ENCODE results near the gene CYP21A2. TPM values are rescaled to one million over a fixed set of nuclear protein-coding genes. Genes with fewer than 3 reads are reported as not detected.
"Not testable (repeated sequence)": the region's sequence is repeated elsewhere in the genome, so short reads cannot be mapped to it uniquely, and the experiment has no call there.

CYP21A2 gene
- polyA plus RNA-seq, 4 donors, result 0.27 to 1.2 (median 0.95) TPM

DNA sequence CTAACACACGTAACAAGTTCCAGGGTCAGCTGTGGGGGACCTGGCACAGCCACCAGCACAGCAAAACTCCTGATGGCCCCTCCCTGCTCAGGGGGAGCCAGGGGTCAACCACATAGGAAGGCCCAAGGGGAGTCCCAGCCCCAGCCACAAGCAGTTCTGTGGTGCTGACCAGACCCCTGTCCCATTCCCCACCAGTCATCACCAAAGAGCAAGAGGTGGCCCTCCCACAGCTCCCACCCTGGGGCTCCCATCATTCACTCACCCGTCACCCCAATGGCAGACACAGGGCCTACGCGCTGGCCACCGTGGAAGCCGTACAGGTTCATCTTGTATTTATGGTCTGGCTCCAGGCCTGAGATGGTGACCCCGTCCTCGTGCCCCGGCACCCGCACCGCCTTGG lies 11.5 kb downstream of the CYP21A2 start:
- DNase-seq (ENCODE audit: low read depth in 4 of 4, low spot score in 3 of 4), result not testable (repeated sequence)

DNA sequence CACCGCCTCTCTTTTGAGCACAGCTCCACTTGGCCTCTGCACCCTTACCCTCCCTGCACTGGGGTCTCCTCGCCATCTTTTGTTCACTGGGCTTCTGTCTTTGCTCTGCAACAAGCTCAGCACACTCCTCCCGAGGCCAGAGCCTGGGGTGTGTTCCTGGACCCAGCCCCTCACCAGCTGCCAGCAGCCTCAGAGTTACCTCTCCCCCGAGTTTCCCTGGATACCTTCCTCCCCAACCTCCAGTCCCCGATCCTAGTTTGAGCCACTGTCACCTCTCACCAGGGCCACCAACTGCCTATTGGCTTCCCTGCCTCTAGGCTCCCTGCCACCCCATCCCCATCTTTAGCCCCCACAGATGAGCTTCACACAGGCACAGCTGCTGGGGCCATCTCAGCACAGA lies 12.3 kb downstream of the CYP21A2 start:
- no peak for DNase-seq (ENCODE audit: low read depth in 4 of 4, low spot score in 3 of 4)

- DNase-seq (ENCODE audit: low read depth in 4 of 4, low spot score in 3 of 4), result not testable (repeated sequence)
These were observed 14.4 kb downstream of the CYP21A2 start for GRCh38 chr6:32052626-32053025.

- not testable (repeated sequence) for DNase-seq (ENCODE audit: low read depth in 4 of 4, low spot score in 3 of 4)
These were observed 15.1 kb downstream of the CYP21A2 start for GRCh38 chr6:32053314-32053713.

DNA sequence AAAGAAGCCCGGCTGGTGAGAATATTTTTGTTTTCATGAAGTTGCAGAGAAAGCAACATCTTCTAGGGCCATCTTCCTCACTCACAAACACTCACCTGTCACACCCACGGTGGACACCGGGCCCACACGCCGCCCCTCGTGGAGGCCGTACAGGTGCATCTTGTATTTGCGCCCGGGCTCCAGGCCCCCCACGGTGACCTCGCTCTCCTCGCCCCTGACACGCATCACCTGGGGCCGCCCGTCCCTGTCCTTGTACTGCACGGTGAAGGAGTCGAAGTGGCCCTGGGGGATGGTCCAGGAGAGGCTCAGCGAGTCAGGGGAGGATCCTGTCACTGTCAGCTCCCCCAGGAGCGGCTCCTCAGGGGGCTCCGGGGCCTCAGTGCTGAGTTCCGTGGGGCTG lies 17.5 kb downstream of the CYP21A2 start:
- DNase-seq (ENCODE audit: low read depth in 4 of 4, low spot score in 3 of 4), result not testable (repeated sequence)

GRCh38 chr6:32056254-32056653 lies 18.0 kb downstream of the CYP21A2 start:
- DNase-seq (ENCODE audit: low read depth in 4 of 4, low spot score in 3 of 4), result no peak

GRCh38 chr6:32057966-32058365 lies 19.8 kb downstream of the CYP21A2 start:
- no peak for DNase-seq (ENCODE audit: low read depth in 4 of 4, low spot score in 3 of 4)

DNA sequence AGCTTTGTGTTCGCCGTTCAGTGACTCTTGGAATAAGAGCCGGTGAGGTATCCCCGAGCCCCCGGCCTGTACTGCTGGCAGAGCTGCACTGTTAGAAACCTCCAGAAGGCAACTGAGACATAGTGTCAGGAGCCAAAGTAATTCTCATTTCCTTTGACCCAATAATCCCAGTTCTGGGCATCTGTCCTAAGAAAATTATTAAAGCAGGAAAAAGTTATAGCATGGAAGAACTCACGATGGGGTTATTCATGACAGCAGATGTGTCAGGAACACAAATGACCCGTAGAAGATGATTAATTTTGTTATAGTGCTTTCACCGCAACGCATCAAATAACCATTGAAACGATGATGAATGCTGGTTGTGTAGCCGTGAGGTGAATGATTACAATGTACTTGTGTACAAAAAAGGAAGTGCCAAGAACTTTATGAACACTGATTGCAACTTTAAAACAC lies 20.3 kb downstream of the CYP21A2 start:
- DNase-seq (ENCODE audit: low read depth in 4 of 4, low spot score in 3 of 4), result no peak

GRCh38 chr6:32060966-32061655 lies 22.9 kb downstream of the CYP21A2 start:
- DNase-seq (ENCODE audit: low read depth in 4 of 4, low spot score in 3 of 4), result no peak

DNA sequence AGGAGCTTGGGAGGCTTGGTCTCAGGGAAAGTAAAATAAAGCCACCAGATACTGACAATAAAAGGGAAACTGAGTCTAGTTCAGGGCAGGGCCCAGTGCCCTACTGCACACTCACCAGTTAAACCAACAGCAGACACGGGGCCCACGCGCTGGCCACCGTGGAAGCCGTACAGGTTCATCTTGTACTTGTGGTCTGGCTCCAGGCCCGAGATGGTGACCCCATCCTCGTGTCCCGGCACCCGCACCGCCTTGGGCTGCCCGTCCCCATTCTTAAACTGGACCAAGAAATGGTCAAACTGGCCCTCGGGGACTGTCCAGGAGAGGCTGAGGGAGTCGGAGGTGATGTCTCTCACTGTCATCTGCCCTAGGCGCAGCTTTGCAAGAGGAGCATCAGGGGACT lies 26.5 kb downstream of the CYP21A2 start:
- no peak for DNase-seq (ENCODE audit: low read depth in 4 of 4, low spot score in 3 of 4)

DNA sequence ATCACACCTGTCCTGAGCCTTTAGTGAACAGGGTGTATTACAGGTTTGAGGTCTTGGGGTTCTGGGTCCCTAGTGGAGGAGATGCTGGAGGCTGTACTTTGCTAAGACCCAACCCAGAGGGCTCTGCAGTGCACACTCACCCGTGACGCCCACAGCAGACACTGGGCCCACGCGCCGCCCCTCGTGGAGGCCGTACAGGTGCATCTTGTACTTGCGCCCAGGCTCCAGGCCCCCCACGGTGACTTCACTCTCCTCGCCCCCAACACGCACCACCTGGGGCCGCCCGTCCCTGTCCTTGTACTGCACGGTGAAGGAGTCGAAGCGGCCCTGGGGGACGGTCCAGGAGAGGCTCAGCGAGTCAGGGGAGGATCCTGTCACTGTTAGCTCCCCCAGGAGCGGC lies 29.3 kb downstream of the CYP21A2 start:
- not testable (repeated sequence) for DNase-seq (ENCODE audit: low read depth in 4 of 4, low spot score in 3 of 4)

DNA sequence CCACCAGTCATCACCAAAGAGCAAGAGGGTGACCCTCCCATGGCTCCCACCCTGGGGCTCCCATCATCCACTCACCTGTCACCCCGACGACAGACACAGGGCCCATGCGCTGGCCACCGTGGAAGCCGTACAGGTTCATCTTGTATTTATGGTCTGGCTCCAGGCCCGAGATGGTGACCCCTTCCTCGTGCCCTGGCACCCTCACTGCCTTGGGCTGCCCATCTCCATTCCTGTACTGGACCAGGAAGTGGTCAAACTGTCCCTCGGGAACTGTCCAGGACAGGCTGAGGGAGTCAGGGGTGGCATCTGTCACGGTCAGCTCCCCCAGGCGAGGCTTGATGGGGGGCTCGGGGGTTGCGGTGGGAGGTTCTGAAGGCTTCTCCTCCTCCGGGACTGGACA lies 30.1 kb downstream of the CYP21A2 start:
- not testable (repeated sequence) for DNase-seq (ENCODE audit: low read depth in 4 of 4, low spot score in 3 of 4)

DNA sequence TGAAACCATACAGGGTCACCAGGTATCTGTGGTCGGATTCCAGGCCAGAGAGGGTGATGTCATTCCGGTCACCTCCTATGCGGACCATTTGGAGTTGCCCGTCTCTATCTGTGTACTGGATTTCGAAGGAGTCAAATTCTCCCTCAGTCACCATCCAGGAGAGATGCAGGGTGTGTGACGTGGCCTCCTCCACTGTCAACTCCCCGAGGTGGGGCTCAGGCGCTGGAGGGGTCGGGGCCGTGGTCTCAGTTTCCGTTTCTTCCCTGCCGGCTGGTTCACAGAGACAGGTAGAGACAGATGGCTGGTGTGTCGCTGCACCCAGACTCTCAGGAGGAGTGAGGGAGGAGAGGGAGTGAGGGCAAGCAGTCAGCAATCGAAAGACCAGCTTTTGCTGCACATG lies 30.7 kb downstream of the CYP21A2 start:
- no peak for DNase-seq (ENCODE audit: low read depth in 4 of 4, low spot score in 3 of 4)

- no peak for DNase-seq (ENCODE audit: low read depth in 4 of 4, low spot score in 3 of 4)
These were observed 31.2 kb downstream of the CYP21A2 start for GRCh38 chr6:32069460-32069859.

GRCh38 chr6:32069878-32070515 lies 31.8 kb downstream of the CYP21A2 start:
- DNase-seq (ENCODE audit: low read depth in 4 of 4, low spot score in 3 of 4), result no peak

DNA sequence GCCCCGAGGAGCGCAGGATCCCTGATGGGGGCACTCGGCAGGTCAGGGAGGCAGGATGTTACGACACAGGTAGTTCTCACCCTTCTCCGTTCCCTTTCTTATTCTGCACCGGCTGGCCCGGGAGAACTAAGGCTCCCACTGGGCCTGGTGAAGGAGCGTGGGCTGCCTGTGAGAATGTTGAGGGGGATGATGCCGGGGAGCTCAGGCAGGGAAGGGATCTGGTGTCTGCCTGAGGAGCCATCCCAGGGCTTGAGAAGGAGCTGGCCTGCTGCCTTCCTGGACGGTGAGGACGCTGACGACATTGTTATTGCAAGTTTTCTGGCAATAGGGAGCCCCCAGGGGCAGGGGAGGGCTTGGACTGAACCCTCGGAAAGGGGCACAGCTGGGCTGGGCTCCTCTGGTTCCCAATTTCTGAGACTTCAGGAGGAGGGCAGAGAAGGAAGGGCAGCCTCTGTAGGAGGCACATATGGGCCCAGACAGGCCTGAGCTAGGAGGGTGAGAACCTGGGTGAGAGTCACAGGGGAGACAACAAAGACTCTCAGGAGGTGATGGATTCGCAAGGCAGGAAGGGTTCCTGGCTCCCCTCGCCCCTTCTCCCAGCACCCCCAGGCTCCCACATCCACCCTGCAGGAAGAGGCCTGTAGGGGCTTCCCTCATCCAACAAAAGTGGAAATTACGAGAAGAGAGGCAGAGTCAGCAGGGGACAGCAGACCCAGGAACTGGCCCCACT lies 32.8 kb downstream of the CYP21A2 start:
- DNase-seq (ENCODE audit: low read depth in 4 of 4, low spot score in 3 of 4), result no peak

DNA sequence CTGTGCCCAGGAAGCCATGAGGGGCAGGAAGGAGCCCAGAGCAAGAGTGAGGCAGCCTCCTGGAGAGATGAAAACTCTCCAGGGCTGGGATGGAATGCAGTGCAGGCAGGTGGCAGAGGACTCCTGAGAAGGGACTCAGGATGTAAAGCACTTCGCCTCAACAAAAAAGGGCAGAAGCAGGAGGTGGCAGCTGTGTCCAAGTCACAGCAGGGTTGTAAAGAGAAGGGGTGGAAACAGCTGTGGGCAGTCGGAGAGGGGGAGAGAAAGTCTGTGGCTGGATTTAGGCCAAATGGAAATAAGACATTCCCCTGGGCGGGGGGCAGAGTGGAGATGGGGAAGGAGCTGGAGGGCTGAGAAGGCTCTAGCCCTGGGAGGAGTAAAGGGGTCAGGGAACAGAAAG lies 34.9 kb downstream of the CYP21A2 start:
- DNase-seq (ENCODE audit: low read depth in 4 of 4, low spot score in 3 of 4), result no peak

- DNase-seq (ENCODE audit: low read depth in 4 of 4, low spot score in 3 of 4), result no peak
These were observed 35.4 kb downstream of the CYP21A2 start for GRCh38 chr6:32073613-32074012.

DNA sequence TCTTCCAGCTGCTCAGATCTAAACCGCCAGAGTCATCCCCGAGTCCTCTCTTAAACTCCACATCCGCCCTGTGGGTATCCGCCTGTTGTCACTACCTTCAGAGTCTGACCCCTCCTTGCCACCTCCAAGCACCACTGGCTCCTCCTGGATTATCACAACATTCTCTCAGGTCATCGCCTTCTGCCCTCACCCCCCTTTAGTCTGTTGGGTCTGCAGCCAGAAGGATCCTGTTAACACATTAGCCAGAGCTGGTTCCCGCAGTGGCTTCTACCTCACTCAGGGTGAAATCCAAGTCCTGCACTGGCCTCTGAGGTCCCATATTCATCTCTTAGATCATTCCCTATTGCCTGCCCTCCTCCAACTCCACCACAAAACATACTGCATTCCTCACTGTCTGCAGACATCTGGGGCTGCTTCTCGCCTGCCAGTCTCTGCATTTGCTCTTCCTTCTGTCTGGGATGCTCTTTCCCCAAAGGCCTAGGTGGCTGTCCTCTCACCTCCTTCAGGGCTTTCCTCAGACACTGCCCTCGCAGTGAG lies 36.8 kb downstream of the CYP21A2 start:
- DNase-seq (ENCODE audit: low read depth in 4 of 4, low spot score in 3 of 4), result no peak

GRCh38 chr6:32075781-32076180 lies 37.6 kb downstream of the CYP21A2 start:
- DNase-seq (ENCODE audit: low read depth in 4 of 4, low spot score in 3 of 4), result no peak

GRCh38 chr6:32076321-32076809 lies 38.1 kb downstream of the CYP21A2 start:
- DNase-seq (ENCODE audit: low read depth in 4 of 4, low spot score in 3 of 4), result no peak

Measured in right renal pelvis (tissue), 4 donors.